Astrocyte (in vitro differentiated cells and primary cell): ENCODE results near the gene FEZ2. TPM values are rescaled to one million over a fixed set of nuclear protein-coding genes. Genes with fewer than 3 reads are reported as not detected.
A peak's percentile ranks its signal among the peaks of the same experiment; 100 is the strongest.

ENCODE experiments used
- DNase-seq: peaks from one replicate; pipeline ENCODE4 v3.0.0-alpha.2; 2010; ENCODE audit warnings: low read depth
- FAIRE-seq: peaks from 2 replicates; lab custom pipeline; 2011; peaks lifted over from hg19 to GRCh38; lab: Jason Lieb, UNC
- H2AFZ ChIP-seq: 2 replicates; pipeline ENCODE4 v1.6.0; 2012; ENCODE audit warnings: low read depth, low read length, inconsistent platforms
- H3K27ac ChIP-seq: 2 replicates; pipeline ENCODE4 v1.5.1; 2011; ENCODE audit warnings: low read depth, low read length, inconsistent platforms
- H3K27me3 ChIP-seq: 2 replicates; pipeline ENCODE4 v1.6.0; 2011; ENCODE audit warnings: low read length, inconsistent platforms; ENCODE audit not compliant: insufficient read depth
- H3K36me3 ChIP-seq: 2 replicates; pipeline ENCODE4 v1.5.1; 2011; ENCODE audit warnings: low read length, inconsistent platforms; ENCODE audit not compliant: insufficient read depth
- H3K4me1 ChIP-seq: 2 replicates; pipeline ENCODE4 v1.5.1; 2011; ENCODE audit warnings: low read length, inconsistent platforms; ENCODE audit not compliant: insufficient read depth
- H3K4me2 ChIP-seq: 2 replicates; pipeline ENCODE4 v1.6.0; 2012; ENCODE audit warnings: low read length, inconsistent platforms
- H3K4me3 ChIP-seq: 2 replicates; pipeline ENCODE4 v1.5.1; 2011; ENCODE audit warnings: low read depth, mild to moderate bottlenecking, low read length, inconsistent platforms; ENCODE audit not compliant: insufficient read depth
- H3K79me2 ChIP-seq: 2 replicates; pipeline ENCODE4 v1.6.0; 2012; ENCODE audit warnings: mild to moderate bottlenecking, low read length, inconsistent platforms; ENCODE audit not compliant: insufficient read depth
- H3K9ac ChIP-seq: 2 replicates; pipeline ENCODE4 v1.6.0; 2012; ENCODE audit warnings: mild to moderate bottlenecking, low read length, inconsistent platforms
- H3K9me3 ChIP-seq: 2 replicates; pipeline ENCODE4 v1.5.1; 2012; ENCODE audit warnings: low read depth, mild to moderate bottlenecking, low read length, inconsistent platforms; ENCODE audit not compliant: insufficient read depth
- H4K20me1 ChIP-seq: 2 replicates; pipeline ENCODE4 v1.6.0; 2012; ENCODE audit warnings: low read length, inconsistent platforms; ENCODE audit not compliant: insufficient read depth
- H3K27ac Mint-ChIP-seq: one replicate; pipeline ENCODE4 v1.8.0; 2021; ENCODE audit warnings: mild to moderate bottlenecking, mixed read lengths; ENCODE audit not compliant: unreplicated experiment
- H3K27me3 Mint-ChIP-seq: one replicate; pipeline ENCODE4 v1.8.0; 2021; ENCODE audit warnings: low read depth, mixed read lengths; ENCODE audit not compliant: unreplicated experiment
- H3K36me3 Mint-ChIP-seq: one replicate; pipeline ENCODE4 v1.8.0; 2021; ENCODE audit warnings: low read depth, mixed read lengths; ENCODE audit not compliant: unreplicated experiment
- H3K4me1 Mint-ChIP-seq: one replicate; pipeline ENCODE4 v1.8.0; 2021; ENCODE audit warnings: low read depth, mixed read lengths; ENCODE audit not compliant: unreplicated experiment
- H3K4me3 Mint-ChIP-seq: one replicate; pipeline ENCODE4 v1.8.0; 2021; ENCODE audit warnings: mild to moderate bottlenecking, moderate library complexity, mixed read lengths; ENCODE audit not compliant: unreplicated experiment
- H3K9me3 Mint-ChIP-seq: one replicate; pipeline ENCODE4 v1.8.0; 2021; ENCODE audit warnings: mild to moderate bottlenecking, mixed read lengths; ENCODE audit not compliant: unreplicated experiment
- EZH2 ChIP-seq: IDR thresholded peaks from 2 replicates; pipeline ENCODE4 v1.6.1; 2012; ENCODE audit warnings: mild to moderate bottlenecking, low read length, inconsistent platforms; ENCODE audit not compliant: insufficient read depth
- total RNA-seq: library from RNA; stranded (reverse); gene quantifications from 2 replicates; pipeline ENCODE4 v1.2.1, GENCODE V29; 2021
- TF ChIP-seq, protein P1 (sequence below): IDR thresholded peaks from 2 replicates; pipeline ENCODE4 v1.5.1; 2011; ENCODE audit warnings: low read depth, mild to moderate bottlenecking, inconsistent platforms, low read length, moderate library complexity; ENCODE audit not compliant: insufficient read depth

The FEZ2 gene
- total RNA-seq, 1 donor from 2014 or later, result 45.0 TPM

DNA sequence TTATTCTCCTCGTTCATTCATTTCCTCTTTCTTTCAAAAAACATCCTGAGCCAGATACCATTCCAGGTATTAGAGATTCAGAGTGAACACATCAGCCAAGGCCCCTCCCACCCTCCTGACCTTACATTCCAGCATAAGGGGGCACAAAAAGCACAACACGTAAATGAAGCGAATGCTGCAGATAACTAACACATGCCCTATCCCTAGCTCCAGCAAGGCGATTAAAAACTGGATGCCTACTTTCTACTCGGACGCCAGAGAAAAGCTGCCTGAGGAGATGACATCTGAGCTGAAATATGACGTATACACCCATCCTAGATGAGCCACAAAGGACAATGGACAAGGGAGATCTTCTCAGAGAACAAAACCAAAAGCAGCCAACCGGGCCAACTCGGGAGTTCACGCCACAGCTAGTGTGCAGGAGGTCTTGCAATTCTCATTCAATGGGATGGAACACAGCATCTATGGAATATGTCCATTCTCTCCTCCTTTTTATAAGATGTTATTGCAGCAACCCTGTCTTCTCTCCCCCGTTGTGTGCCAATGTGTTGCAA is 33.5 kb downstream of the FEZ2 start:
- Histone ChIP-seq H3K79me2 (peaks cover 63% of the 10 kb centered on the region), H4K20me1 (no peaks in the 10 kb centered on the region), H3K4me2 (peak overlapping the region; percentile 26), H3K27me3 (no peaks in the 10 kb centered on the region), H3K4me1 (peaks cover 65% of the 10 kb centered on the region), H2AFZ (no peak overlapping the region), H3K9me3 (no peaks in the 10 kb centered on the region), H3K9ac (no peak overlapping the region), H3K27ac (peak overlapping the region; percentile 6), H3K36me3 (peaks cover 11% of the 10 kb centered on the region), H3K4me3 (no peak overlapping the region)
- no peaks in the 10 kb centered on the region for H3K9me3 Mint-ChIP-seq
- TF ChIP-seq, protein P1, sequence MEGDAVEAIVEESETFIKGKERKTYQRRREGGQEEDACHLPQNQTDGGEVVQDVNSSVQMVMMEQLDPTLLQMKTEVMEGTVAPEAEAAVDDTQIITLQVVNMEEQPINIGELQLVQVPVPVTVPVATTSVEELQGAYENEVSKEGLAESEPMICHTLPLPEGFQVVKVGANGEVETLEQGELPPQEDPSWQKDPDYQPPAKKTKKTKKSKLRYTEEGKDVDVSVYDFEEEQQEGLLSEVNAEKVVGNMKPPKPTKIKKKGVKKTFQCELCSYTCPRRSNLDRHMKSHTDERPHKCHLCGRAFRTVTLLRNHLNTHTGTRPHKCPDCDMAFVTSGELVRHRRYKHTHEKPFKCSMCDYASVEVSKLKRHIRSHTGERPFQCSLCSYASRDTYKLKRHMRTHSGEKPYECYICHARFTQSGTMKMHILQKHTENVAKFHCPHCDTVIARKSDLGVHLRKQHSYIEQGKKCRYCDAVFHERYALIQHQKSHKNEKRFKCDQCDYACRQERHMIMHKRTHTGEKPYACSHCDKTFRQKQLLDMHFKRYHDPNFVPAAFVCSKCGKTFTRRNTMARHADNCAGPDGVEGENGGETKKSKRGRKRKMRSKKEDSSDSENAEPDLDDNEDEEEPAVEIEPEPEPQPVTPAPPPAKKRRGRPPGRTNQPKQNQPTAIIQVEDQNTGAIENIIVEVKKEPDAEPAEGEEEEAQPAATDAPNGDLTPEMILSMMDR, result no peak
- no peak for TF ChIP-seq EZH2
- peak overlapping the region; percentile 23 for H3K4me3 Mint-ChIP-seq
- peaks cover 9% of the 10 kb centered on the region for H3K36me3 Mint-ChIP-seq
- DNase-seq, result no peak
- H3K4me1 Mint-ChIP-seq, result peaks cover 75% of the 10 kb centered on the region
- H3K27ac Mint-ChIP-seq, result peak overlapping the region; percentile 30
- no peaks in the 10 kb centered on the region for H3K27me3 Mint-ChIP-seq
- FAIRE-seq, result no peak

DNA sequence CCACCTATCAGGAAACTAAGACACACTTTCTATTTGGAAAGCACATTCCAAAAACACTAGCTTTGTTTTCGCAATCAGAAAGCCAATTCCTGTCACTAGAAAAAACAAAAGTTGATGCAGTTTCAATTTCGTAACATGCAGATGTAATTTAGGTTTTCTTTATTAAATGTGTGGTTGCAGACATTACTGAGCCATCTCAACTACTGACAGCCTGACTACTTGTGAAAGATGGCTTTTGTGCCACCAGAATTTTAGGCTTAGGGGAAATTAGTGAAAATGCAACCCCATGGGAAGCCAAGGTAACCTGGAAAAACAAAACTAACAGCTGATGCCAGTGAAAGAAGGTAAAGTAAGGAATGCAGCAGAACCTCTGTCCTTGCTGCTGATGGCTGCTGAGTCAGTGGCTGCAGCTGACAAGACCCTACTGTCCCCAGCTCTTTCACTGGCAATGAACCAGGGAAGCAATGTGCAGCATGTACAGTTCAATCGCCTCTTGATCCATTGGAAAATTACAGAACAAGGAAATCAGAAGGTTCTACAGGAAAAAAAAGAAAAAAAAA is 34.9 kb downstream of the FEZ2 start:
- H4K20me1 ChIP-seq, result no peaks in the 10 kb centered on the region
- FAIRE-seq (peak; percentile 50), DNase-seq (peak; percentile 27)
- no peak overlapping the region for H3K4me3 ChIP-seq
- no peak overlapping the region for H2AFZ ChIP-seq
- Mint-ChIP-seq H3K4me1 (peaks cover 65% of the 10 kb centered on the region), H3K27ac (peak overlapping the region; percentile 16), H3K36me3 (peaks cover 9% of the 10 kb centered on the region), H3K27me3 (no peaks in the 10 kb centered on the region), H3K4me3 (no peak overlapping the region), H3K9me3 (no peaks in the 10 kb centered on the region)
- H3K9me3 ChIP-seq, result no peaks in the 10 kb centered on the region
- peaks cover 15% of the 10 kb centered on the region for H3K36me3 ChIP-seq
- no peaks in the 10 kb centered on the region for H3K27me3 ChIP-seq
- peaks cover 72% of the 10 kb centered on the region for H3K79me2 ChIP-seq
- H3K9ac ChIP-seq, result peak overlapping the region; percentile 58
- H3K4me1 ChIP-seq, result peaks cover 52% of the 10 kb centered on the region
- H3K4me2 ChIP-seq, result peak overlapping the region; percentile 74
- H3K27ac ChIP-seq, result peak overlapping the region; percentile 95
- no peak for TF ChIP-seq EZH2
- TF ChIP-seq, protein P1, result no peak

GRCh38 chr2:36562240-36562639 is 35.7 kb downstream of the FEZ2 start:
- TF ChIP-seq, protein P1, result no peak
- TF ChIP-seq EZH2, result no peak
- Histone ChIP-seq H3K27me3 (no peaks in the 10 kb centered on the region), H2AFZ (no peak overlapping the region), H3K27ac (peak overlapping the region; percentile 95), H3K4me1 (peaks cover 53% of the 10 kb centered on the region), H4K20me1 (no peaks in the 10 kb centered on the region), H3K9me3 (no peaks in the 10 kb centered on the region), H3K4me2 (peak overlapping the region; percentile 74), H3K36me3 (peaks cover 15% of the 10 kb centered on the region), H3K4me3 (no peak overlapping the region), H3K79me2 (peaks cover 77% of the 10 kb centered on the region), H3K9ac (peak overlapping the region; percentile 63)
- Mint-ChIP-seq H3K27ac (peak overlapping the region; percentile 82), H3K4me1 (peaks cover 60% of the 10 kb centered on the region), H3K36me3 (peaks cover 9% of the 10 kb centered on the region), H3K27me3 (no peaks in the 10 kb centered on the region), H3K4me3 (no peak overlapping the region), H3K9me3 (no peaks in the 10 kb centered on the region)
- FAIRE-seq (peak; percentile 64), DNase-seq (peak; percentile 77)
